ENCODE data around the gene MIB2. TPM values are rescaled to one million over a fixed set of nuclear protein-coding genes. Genes with fewer than 3 reads are reported as not detected.
A peak's percentile ranks its signal among the peaks of the same experiment; 100 is the strongest.

Gene MIB2
- total RNA-seq, 4 donors from 2014 or later, result 94.2 to 346 (median 224) TPM

DNA sequence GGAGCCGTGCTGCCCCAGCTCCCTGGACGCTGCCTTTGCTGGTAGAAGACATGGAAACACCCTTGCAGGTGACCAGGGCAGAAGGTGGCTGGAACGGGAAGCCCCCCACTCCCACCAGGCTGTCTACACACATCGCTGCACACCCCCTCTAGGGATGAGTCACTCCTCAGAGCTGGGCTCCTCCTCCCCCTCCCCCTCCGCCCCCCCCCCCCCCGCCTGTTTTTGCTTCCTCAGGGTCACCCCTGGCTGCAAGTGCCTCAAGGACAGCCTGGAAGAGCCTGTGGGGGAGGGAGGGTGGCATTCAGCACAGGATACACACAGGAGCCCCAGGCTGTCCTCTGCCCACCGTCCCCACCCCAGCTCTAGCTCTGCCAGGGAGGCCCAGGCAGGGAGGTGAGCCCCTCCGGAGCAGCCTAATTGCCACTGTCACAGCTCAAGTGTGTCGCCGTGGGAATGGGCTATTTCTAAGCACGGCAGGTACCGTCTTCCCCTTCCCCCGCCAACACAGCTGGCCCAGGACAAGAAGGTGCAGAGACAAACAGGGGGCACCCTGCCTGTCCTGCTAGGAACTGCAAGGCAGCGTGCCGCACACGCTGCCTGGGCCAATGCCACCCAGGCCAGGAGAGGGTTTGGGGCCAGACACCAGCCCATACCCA is 17.9 kb upstream of the MIB2 start:
- Histone ChIP-seq H3K9me3 (no peaks in the 10 kb centered on the region), H3K36me3 (no peaks in the 10 kb centered on the region), H3K27me3 (peaks cover 54% of the 10 kb centered on the region), H3K27ac (no peak overlapping the region), H3K4me3 (no peak overlapping the region), H3K4me1 (peaks cover 5 to 15% (median 10%) of the 10 kb centered on the region in 4 donors)
- in situ Hi-C loops (cut with MboI; ENCODE audit: low pct_ligation_motif_present in 1 of 4, low pct_unique_long_range_greater_than_20kb in 1 of 4, low sequenced_read_pairs in 3 of 4), result no loop called here
- no peak for DNase-seq
- 41% methylated on average over 3 of the region's 16 CpGs; no CpG with 5 or more reads in 1 of the 2 donors for WGBS, 2 donors (ENCODE audit: low coverage in 1 of 2)
- intact Hi-C loops (cut with DNase I; ENCODE audit: low total_unique reads), result no loop called here
- no peak for TF ChIP-seq EP300 (IDR thresholded peaks at IDR 0.05; ENCODE audit: low read depth)
- TF ChIP-seq, protein P1, sequence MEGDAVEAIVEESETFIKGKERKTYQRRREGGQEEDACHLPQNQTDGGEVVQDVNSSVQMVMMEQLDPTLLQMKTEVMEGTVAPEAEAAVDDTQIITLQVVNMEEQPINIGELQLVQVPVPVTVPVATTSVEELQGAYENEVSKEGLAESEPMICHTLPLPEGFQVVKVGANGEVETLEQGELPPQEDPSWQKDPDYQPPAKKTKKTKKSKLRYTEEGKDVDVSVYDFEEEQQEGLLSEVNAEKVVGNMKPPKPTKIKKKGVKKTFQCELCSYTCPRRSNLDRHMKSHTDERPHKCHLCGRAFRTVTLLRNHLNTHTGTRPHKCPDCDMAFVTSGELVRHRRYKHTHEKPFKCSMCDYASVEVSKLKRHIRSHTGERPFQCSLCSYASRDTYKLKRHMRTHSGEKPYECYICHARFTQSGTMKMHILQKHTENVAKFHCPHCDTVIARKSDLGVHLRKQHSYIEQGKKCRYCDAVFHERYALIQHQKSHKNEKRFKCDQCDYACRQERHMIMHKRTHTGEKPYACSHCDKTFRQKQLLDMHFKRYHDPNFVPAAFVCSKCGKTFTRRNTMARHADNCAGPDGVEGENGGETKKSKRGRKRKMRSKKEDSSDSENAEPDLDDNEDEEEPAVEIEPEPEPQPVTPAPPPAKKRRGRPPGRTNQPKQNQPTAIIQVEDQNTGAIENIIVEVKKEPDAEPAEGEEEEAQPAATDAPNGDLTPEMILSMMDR (IDR thresholded peaks at IDR 0.05), result peak; percentile 21 to 50 (median 30)

DNA sequence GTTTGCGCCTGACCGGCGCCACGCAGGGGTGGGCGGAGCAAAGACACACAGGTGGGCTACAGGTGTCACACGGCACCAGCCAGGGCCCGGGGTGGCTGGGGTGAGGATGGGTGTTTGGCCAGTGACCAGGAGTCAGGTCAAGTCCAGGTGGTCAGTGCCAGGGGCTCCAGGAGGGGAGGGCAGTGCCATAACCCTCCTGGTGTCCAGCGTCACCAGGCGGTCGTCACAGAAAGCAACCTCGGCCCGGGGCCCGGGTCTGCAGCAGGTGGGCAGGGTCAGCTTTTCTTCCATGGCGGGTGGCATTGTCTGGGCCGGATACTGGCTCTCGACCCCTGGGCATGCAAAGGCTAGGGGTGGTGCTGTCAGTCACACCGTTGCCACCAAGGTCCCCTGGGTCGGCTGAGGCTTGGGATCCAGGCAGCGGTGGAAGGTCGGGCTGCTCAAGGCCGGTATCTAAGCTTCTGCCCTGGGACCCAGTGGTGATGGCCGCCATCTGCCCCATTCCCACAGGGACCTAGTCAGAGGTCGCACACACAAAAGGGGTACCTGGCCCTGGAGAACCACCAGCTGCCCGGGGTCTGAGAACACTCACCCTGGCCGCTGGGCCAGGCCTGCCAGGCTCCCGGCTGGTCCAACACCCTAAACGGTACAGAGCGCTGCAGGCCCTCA is 17.1 kb upstream of the MIB2 start:
- no peak for TF ChIP-seq POLR2AphosphoS5 (IDR thresholded peaks at IDR 0.05)
- TF ChIP-seq, protein P1 (IDR thresholded peaks at IDR 0.05), result no peak
- TF ChIP-seq POLR2A (IDR thresholded peaks at IDR 0.05), result no peak
- TF ChIP-seq EP300 (IDR thresholded peaks at IDR 0.05; ENCODE audit: low read depth), result no peak
- DNase-seq, result no peak
- in situ Hi-C loops (cut with MboI; ENCODE audit: low pct_ligation_motif_present in 1 of 4, low pct_unique_long_range_greater_than_20kb in 1 of 4, low sequenced_read_pairs in 3 of 4) (no loop called here), intact Hi-C loops (cut with DNase I; ENCODE audit: low total_unique reads) (no loop called here)
- Histone ChIP-seq H3K27me3 (peaks cover 54% of the 10 kb centered on the region), H3K27ac (no peak overlapping the region), H3K36me3 (no peaks in the 10 kb centered on the region), H3K9me3 (no peaks in the 10 kb centered on the region), H3K4me1 (peaks cover 5 to 15% (median 10%) of the 10 kb centered on the region in 4 donors), H3K4me3 (no peak overlapping the region)
- 79% methylated on average over 18 of the region's 28 CpGs; no CpG with 5 or more reads in 1 of the 2 donors for WGBS, 2 donors (ENCODE audit: low coverage in 1 of 2)

DNA sequence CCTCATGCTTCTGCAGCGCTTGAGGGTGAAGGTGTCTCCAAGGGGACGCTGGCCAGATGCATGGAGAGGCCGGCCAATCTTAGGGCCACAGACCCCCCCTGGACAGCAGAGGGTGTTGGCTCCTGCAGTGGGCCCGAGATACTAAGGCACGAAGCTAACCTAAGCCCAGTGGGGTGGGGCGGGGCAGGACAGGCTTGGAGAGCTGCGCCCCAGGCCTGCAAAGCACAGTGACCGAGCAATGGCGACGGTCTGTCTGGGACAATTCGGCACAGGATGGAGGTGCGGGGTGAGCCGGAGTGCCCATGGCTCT is 16.6 kb upstream of the MIB2 start:
- Histone ChIP-seq H3K27me3 (peaks cover 58% of the 10 kb centered on the region), H3K4me3 (no peak overlapping the region)

More for the DNA sequence above, 16.6 kb upstream of the MIB2 start:
- H3K36me3 ChIP-seq, result no peaks in the 10 kb centered on the region
- H3K9me3 ChIP-seq, result no peaks in the 10 kb centered on the region
- no peak for TF ChIP-seq EP300 (IDR thresholded peaks at IDR 0.05; ENCODE audit: low read depth)
- no peak for TF ChIP-seq POLR2A (IDR thresholded peaks at IDR 0.05)
- TF ChIP-seq POLR2AphosphoS5 (IDR thresholded peaks at IDR 0.05), result no peak
- TF ChIP-seq, protein P1 (IDR thresholded peaks at IDR 0.05), result no peak
- 87% methylated on average over 13 of the region's 13 CpGs; no CpG with 5 or more reads in 1 of the 2 donors for WGBS, 2 donors (ENCODE audit: low coverage in 1 of 2)
- H3K27ac ChIP-seq, result no peak overlapping the region
- in situ Hi-C loops (cut with MboI; ENCODE audit: low pct_ligation_motif_present in 1 of 4, low pct_unique_long_range_greater_than_20kb in 1 of 4, low sequenced_read_pairs in 3 of 4) (no loop called here), intact Hi-C loops (cut with DNase I; ENCODE audit: low total_unique reads) (no loop called here)
- peaks cover 5 to 15% (median 10%) of the 10 kb centered on the region in 4 donors for H3K4me1 ChIP-seq
- DNase-seq, result no peak

Measured in transverse colon (tissue), 4 donors.